Measurements from ENCODE around the gene CYP2S1. TPM values are rescaled to one million over a fixed set of nuclear protein-coding genes. Genes with fewer than 3 reads are reported as not detected.

CYP2S1 gene
- total RNA-seq, 6 experiments from 2014 or later: 0.54 to 1.9 (median 0.99) TPM

DNA sequence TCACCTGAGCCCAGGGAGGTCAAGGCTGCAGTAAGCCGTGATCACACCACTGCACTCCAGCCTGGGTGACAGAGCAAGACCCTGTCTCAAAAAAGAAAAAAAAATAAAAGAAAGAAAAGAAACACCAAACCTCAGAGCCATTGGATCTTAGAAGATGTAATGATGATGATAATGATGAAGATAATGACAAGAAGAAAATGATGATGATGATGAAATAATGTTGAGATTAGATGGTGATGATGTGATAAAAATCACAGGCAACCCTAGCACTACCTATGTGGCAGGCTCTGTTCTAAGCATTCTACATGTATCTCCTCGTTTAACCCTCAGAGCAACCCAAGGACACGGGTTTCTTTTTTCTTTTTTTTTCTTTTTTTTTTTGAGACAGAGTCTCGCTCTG is 51.1 kb downstream of the CYP2S1 start:
- TF ChIP-seq, protein P1, sequence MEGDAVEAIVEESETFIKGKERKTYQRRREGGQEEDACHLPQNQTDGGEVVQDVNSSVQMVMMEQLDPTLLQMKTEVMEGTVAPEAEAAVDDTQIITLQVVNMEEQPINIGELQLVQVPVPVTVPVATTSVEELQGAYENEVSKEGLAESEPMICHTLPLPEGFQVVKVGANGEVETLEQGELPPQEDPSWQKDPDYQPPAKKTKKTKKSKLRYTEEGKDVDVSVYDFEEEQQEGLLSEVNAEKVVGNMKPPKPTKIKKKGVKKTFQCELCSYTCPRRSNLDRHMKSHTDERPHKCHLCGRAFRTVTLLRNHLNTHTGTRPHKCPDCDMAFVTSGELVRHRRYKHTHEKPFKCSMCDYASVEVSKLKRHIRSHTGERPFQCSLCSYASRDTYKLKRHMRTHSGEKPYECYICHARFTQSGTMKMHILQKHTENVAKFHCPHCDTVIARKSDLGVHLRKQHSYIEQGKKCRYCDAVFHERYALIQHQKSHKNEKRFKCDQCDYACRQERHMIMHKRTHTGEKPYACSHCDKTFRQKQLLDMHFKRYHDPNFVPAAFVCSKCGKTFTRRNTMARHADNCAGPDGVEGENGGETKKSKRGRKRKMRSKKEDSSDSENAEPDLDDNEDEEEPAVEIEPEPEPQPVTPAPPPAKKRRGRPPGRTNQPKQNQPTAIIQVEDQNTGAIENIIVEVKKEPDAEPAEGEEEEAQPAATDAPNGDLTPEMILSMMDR (IDR thresholded peaks at IDR 0.05): no peak
- TF ChIP-seq POLR2A (IDR thresholded peaks at IDR 0.05): no peak
- H3K36me3 ChIP-seq: no peaks in the 10 kb centered on the region
- ATAC-seq (no peak), DNase-seq (no peak)
- no peaks in the 10 kb centered on the region for H3K9me3 ChIP-seq
- H3K27ac ChIP-seq: no peak overlapping the region
- H3K4me1 ChIP-seq: no peaks in the 10 kb centered on the region
- 57% methylated on average over 3 of the region's 4 CpGs for WGBS (ENCODE audit: insufficient coverage, low coverage, low lambda C conversion rate, missing lambda C conversion rate)
- H3K4me3 ChIP-seq: no peak overlapping the region
- H3K27me3 ChIP-seq: no peaks in the 10 kb centered on the region
- intact Hi-C loops (cut with DNase I): no loop called here

DNA sequence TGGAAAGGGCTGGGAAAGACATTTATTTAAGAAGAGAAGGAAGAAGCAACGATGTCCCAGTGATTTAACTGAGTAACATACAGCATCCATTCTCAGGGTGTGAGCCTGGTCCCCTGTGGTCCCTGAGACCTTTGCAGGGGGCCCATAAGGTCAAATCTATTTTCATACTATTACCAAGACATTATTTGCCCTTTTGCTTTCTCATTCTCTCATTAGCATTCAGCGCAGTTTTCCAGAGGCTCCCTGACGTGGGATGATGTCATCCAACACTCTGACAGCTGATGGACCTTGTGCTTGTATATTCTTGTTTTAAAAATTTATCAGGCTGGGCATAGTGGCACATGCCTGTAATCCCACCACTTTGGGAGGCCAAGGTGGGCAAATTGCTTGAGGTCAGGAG is 52.8 kb downstream of the CYP2S1 start:
- no peak for DNase-seq

DNA sequence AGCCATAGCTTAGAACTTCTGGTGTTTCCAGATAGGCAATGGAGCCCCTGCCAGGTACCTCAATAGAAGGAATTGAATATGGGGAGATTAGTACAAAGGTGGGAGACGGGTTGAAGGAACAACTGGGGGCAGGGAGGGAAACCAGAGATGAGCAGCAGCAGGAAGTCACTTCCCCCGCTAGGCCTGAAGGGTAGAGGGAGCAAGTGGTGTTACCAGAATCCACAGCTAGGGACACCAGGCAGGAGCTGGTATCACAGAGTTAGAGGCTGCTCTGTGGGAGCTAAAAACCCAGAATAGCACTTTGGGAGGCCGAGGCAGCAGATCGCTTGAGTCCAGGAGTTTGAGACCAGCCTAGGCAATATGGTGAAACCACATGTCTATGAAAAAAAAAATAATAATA is 55.9 kb downstream of the CYP2S1 start:
- TF ChIP-seq POLR2A (IDR thresholded peaks at IDR 0.05): no peak
- TF ChIP-seq, protein P1 (IDR thresholded peaks at IDR 0.05): no peak
- DNase-seq (no peak), ATAC-seq (no peak)
- Histone ChIP-seq H3K4me3 (no peak overlapping the region), H3K9me3 (no peaks in the 10 kb centered on the region), H3K27ac (no peak overlapping the region), H3K36me3 (no peaks in the 10 kb centered on the region), H3K27me3 (no peaks in the 10 kb centered on the region), H3K4me1 (no peaks in the 10 kb centered on the region)
- 72% methylated on average over 4 of the region's 4 CpGs for WGBS (ENCODE audit: insufficient coverage, low coverage, low lambda C conversion rate, missing lambda C conversion rate)
- intact Hi-C loops (cut with DNase I): no loop called here

More for the DNA sequence above, 52.8 kb downstream of the CYP2S1 start:
- ATAC-seq: no peak
- Histone ChIP-seq H3K27ac (no peak overlapping the region), H3K4me3 (no peak overlapping the region), H3K36me3 (no peaks in the 10 kb centered on the region), H3K9me3 (no peaks in the 10 kb centered on the region), H3K27me3 (no peaks in the 10 kb centered on the region), H3K4me1 (no peaks in the 10 kb centered on the region)
- TF ChIP-seq POLR2A (IDR thresholded peaks at IDR 0.05): no peak
- TF ChIP-seq, protein P1 (IDR thresholded peaks at IDR 0.05): no peak
- 89% methylated on average over 3 of the region's 3 CpGs for WGBS (ENCODE audit: insufficient coverage, low coverage, low lambda C conversion rate, missing lambda C conversion rate)
- intact Hi-C loops (cut with DNase I): no loop called here

DNA sequence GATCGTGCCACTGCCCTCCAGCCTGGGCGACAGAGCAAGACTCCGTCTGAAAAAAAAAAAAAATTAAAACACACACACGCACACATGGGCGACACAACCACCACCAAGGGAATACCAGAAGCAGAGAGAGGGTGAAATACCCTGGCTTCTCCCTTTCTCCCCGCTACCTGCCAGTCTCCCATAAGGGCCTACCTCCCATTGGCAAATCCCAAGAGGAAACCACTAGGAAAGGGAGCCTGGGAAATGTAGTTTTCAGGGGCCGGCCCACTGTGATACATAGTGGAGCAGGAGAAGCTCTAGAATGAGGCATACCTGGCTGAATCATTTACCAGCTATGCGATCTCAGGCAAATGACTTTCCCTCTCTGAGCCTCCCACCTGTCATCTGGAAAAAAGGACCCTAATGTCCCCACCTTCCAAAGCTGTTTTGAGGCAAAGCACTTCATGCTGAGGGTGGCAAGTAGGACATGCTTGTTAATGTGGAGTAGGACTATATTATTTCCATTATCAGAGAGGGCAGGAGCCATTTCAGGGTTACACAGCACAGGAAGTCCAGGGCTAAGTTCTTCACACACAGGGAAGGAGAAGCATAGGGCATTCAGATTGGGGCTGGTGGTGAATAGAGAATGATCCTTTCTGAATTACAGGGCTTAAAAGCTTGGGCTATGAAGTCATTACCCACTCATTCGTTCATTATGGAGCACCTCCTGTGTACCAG is 56.8 kb downstream of the CYP2S1 start:
- TF ChIP-seq, protein P1 (IDR thresholded peaks at IDR 0.05): no peak
- ATAC-seq: no peak
- DNase-seq: no peak
- intact Hi-C loops (cut with DNase I): no loop called here
- H3K27me3 ChIP-seq: no peaks in the 10 kb centered on the region
- H3K4me1 ChIP-seq: no peaks in the 10 kb centered on the region
- no peak overlapping the region for H3K27ac ChIP-seq
- H3K4me3 ChIP-seq: no peak overlapping the region
- no peaks in the 10 kb centered on the region for H3K9me3 ChIP-seq
- 84% methylated on average over 7 of the region's 9 CpGs for WGBS (ENCODE audit: insufficient coverage, low coverage, low lambda C conversion rate, missing lambda C conversion rate)
- no peaks in the 10 kb centered on the region for H3K36me3 ChIP-seq
